ENCODE measurements around the gene CCDC181. TPM values are rescaled to one million over a fixed set of nuclear protein-coding genes. Genes with fewer than 3 reads are reported as not detected.

Gene CCDC181
- total and polyA plus RNA-seq, 4 donors: 0.02 to 0.08 TPM; not detected in 2

- TF ChIP-seq ZBTB33 (IDR thresholded peaks at IDR 0.05) (no peak), TAF1 (conservative IDR thresholded peaks at IDR 0.05) (no peak), FOXA1 (IDR thresholded peaks at IDR 0.05) (no peak)
These were observed 24.0 kb upstream of the CCDC181 start (continued) for GRCh38 chr1:169451218-169451824.

- Histone ChIP-seq H3K9ac (ENCODE audit: low read depth in 1 of 2, low read length in 2 of 2) (no peak overlapping the region), H3K4me1 (ENCODE audit: control insufficient read depth in 4 of 4, insufficient read depth in 4 of 4, low read length in 3 of 4) (no peaks in the 10 kb centered on the region), H3K4me3 (ENCODE audit: low read depth in 1 of 3, low read length in 3 of 3) (no peak overlapping the region), H3K27me3 (ENCODE audit: control insufficient read depth in 4 of 4, insufficient read depth in 4 of 4, low read length in 3 of 4) (no peaks in the 10 kb centered on the region), H3K27ac (ENCODE audit: low read depth in 1 of 2, low read length in 2 of 2) (no peak overlapping the region), H3K36me3 (ENCODE audit: control insufficient read depth in 4 of 4, insufficient read depth in 3 of 4, low read depth in 1 of 4, low read length in 3 of 4) (no peaks in the 10 kb centered on the region), H3K9me3 (ENCODE audit: control insufficient read depth in 4 of 4, low read length in 3 of 4) (peaks cover 0 to 4% (median 0%) of the 10 kb centered on the region in 4 donors)
- TF ChIP-seq FOXA2 (IDR thresholded peaks at IDR 0.05) (no peak), YY1 (IDR thresholded peaks at IDR 0.05) (no peak), ATF3 (IDR thresholded peaks at IDR 0.05) (no peak), TAF1 (conservative IDR thresholded peaks at IDR 0.05) (no peak), REST (IDR thresholded peaks at IDR 0.05) (no peak), RXRA (IDR thresholded peaks at IDR 0.05) (no peak), FOXA1 (IDR thresholded peaks at IDR 0.05) (no peak), MAX (IDR thresholded peaks at IDR 0.05) (no peak), EGR1 (IDR thresholded peaks at IDR 0.05; ENCODE audit: low read depth in 2 of 2) (no peak), SP1 (IDR thresholded peaks at IDR 0.05) (no peak), HNF4G (IDR thresholded peaks at IDR 0.05) (no peak), GABPA (IDR thresholded peaks at IDR 0.05 in 1 of 2, conservative IDR thresholded peaks at IDR 0.05 in 1 of 2) (no peak), ZBTB33 (IDR thresholded peaks at IDR 0.05) (no peak), HNF4A (conservative IDR thresholded peaks at IDR 0.05) (no peak), CTCF (IDR thresholded peaks at IDR 0.05; ENCODE audit: low read depth, low read length, missing input control) (no peak), RAD21 (IDR thresholded peaks at IDR 0.05) (no peak), JUND (IDR thresholded peaks at IDR 0.05) (no peak), NR2F2 (IDR thresholded peaks at IDR 0.05) (no peak)
- no peak for DNase-seq (ENCODE audit: low spot score)
- WGBS: 64% methylated on average over 3 of the region's 3 CpGs
These were observed 16.6 kb upstream of the CCDC181 start for GRCh38 chr1:169443923-169444322.

Measured in liver (tissue), 9 donors.